Measurements from ENCODE around the gene ZSCAN10. TPM values are rescaled to one million over a fixed set of nuclear protein-coding genes. Genes with fewer than 3 reads are reported as not detected.

Gene ZSCAN10
- not detected for total RNA-seq

- no peaks in the 10 kb centered on the region for H3K9me3 ChIP-seq
- H3K4me3 ChIP-seq = peak within 1 kb of the TSS in 2 of 4 donors; percentile 7 to 34
- H3K36me3 ChIP-seq = no peaks in the 10 kb centered on the region
- H3K27ac ChIP-seq = peak within 1 kb of the TSS in 2 of 4 donors; percentile 22 to 32
- H3K4me1 ChIP-seq = peaks cover 4 to 16% (median 10%) of the 10 kb centered on the region in 4 donors
- in situ Hi-C loops (cut with MboI; ENCODE audit: low pct_ligation_motif_present in 1 of 4, low pct_unique_long_range_greater_than_20kb in 1 of 4, low sequenced_read_pairs in 3 of 4) = no loop called here
- intact Hi-C loops (cut with DNase I; ENCODE audit: low total_unique reads) = no loop called here
- TF ChIP-seq POLR2A (IDR thresholded peaks at IDR 0.05) (no peak), CTCF (IDR thresholded peaks at IDR 0.05) (no peak), EP300 (IDR thresholded peaks at IDR 0.05; ENCODE audit: low read depth) (no peak), POLR2AphosphoS5 (IDR thresholded peaks at IDR 0.05) (no peak)
- DNase-seq = no peak
- 40 to 52% methylated on average over 1 to 21 of the region's 21 CpGs for WGBS, 2 donors (ENCODE audit: low coverage in 1 of 2)
- peaks cover 19% of the 10 kb centered on the region for H3K27me3 ChIP-seq
These were observed at the start of gene ZSCAN10 for GRCh38 chr16:3098459-3099394. ZSCAN10 (minus strand) TSS chr16:3099294; CDS start chr16:3092937, 6,357 bp downstream.

- TF ChIP-seq CTCF (IDR thresholded peaks at IDR 0.05) (no peak), POLR2A (IDR thresholded peaks at IDR 0.05) (no peak), EP300 (IDR thresholded peaks at IDR 0.05; ENCODE audit: low read depth) (no peak), POLR2AphosphoS5 (IDR thresholded peaks at IDR 0.05) (no peak)
- no peak for DNase-seq
- H3K36me3 ChIP-seq = no peaks in the 10 kb centered on the region
- intact Hi-C loops (cut with DNase I; ENCODE audit: low total_unique reads) = no loop called here
- peaks cover 11 to 43% (median 36%) of the 10 kb centered on the region in 4 donors for H3K4me1 ChIP-seq
- no peaks in the 10 kb centered on the region for H3K9me3 ChIP-seq
- no peak overlapping the region for H3K4me3 ChIP-seq
- in situ Hi-C loops (cut with MboI; ENCODE audit: low pct_ligation_motif_present in 1 of 4, low pct_unique_long_range_greater_than_20kb in 1 of 4, low sequenced_read_pairs in 3 of 4) = loop anchor here in 1 of 4 donors (25.0 kb wide), 1 partner anchor 111 kb away; the partner anchor contains the start of genes BICDL2 and MMP25
- 95% methylated on average over 12 of the region's 13 CpGs; no CpG with 5 or more reads in 1 of the 2 donors for WGBS, 2 donors (ENCODE audit: low coverage in 1 of 2)
- H3K27me3 ChIP-seq = no peaks in the 10 kb centered on the region
- H3K27ac ChIP-seq = no peak overlapping the region
These were observed 49.4 kb upstream of the ZSCAN10 start for GRCh38 chr16:3148256-3149192.

GRCh38 chr16:3147757-3148104 is 48.6 kb upstream of the ZSCAN10 start:
- no peaks in the 10 kb centered on the region for H3K36me3 ChIP-seq
- H3K27ac ChIP-seq = no peak overlapping the region
- H3K9me3 ChIP-seq = no peaks in the 10 kb centered on the region
- WGBS, 2 donors (ENCODE audit: low coverage in 1 of 2) = 89% methylated on average over 5 of the region's 5 CpGs; no CpG with 5 or more reads in 1 of the 2 donors
- no peaks in the 10 kb centered on the region for H3K27me3 ChIP-seq
- in situ Hi-C loops (cut with MboI; ENCODE audit: low pct_ligation_motif_present in 1 of 4, low pct_unique_long_range_greater_than_20kb in 1 of 4, low sequenced_read_pairs in 3 of 4) (loop anchor here in 1 of 4 donors (25.0 kb wide), 1 partner anchor 110 kb away; the partner anchor contains the start of genes BICDL2 and MMP25), intact Hi-C loops (cut with DNase I; ENCODE audit: low total_unique reads) (no loop called here)
- H3K4me1 ChIP-seq = peaks cover 11 to 45% (median 38%) of the 10 kb centered on the region in 4 donors
- no peak for DNase-seq
- no peak for TF ChIP-seq EP300 (IDR thresholded peaks at IDR 0.05; ENCODE audit: low read depth)
- H3K4me3 ChIP-seq = no peak overlapping the region

- intact Hi-C loops (cut with DNase I; ENCODE audit: low total_unique reads) = no loop called here
- Histone ChIP-seq H3K9me3 (no peaks in the 10 kb centered on the region), H3K27ac (no peak overlapping the region), H3K36me3 (no peaks in the 10 kb centered on the region), H3K27me3 (no peaks in the 10 kb centered on the region), H3K4me3 (no peak overlapping the region), H3K4me1 (peaks cover 11 to 40% (median 34%) of the 10 kb centered on the region in 4 donors)
- no peak for DNase-seq
- WGBS, 2 donors (ENCODE audit: low coverage in 1 of 2) = 92% methylated on average over 15 of the region's 16 CpGs; no CpG with 5 or more reads in 1 of the 2 donors
- no peak for TF ChIP-seq POLR2A (IDR thresholded peaks at IDR 0.05)
- TF ChIP-seq POLR2AphosphoS5 (IDR thresholded peaks at IDR 0.05) = no peak
- TF ChIP-seq CTCF (IDR thresholded peaks at IDR 0.05) = no peak
- TF ChIP-seq EP300 (IDR thresholded peaks at IDR 0.05; ENCODE audit: low read depth) = no peak
- in situ Hi-C loops (cut with MboI; ENCODE audit: low pct_ligation_motif_present in 1 of 4, low pct_unique_long_range_greater_than_20kb in 1 of 4, low sequenced_read_pairs in 3 of 4) = loop anchor here in 1 of 4 donors (25.0 kb wide), 1 partner anchor 110 kb away; the partner anchor contains the start of genes BICDL2 and MMP25
These were observed 48.1 kb upstream of the ZSCAN10 start for GRCh38 chr16:3147046-3147756.
